HCT116 (cell line): ENCODE data around the gene HERPUD1. TPM values are rescaled to one million over a fixed set of nuclear protein-coding genes. Genes with fewer than 3 reads are reported as not detected.

Experiments
- ATAC-seq: fragments of 200-7000 bp; cut with Tn5 transposase; 2 replicates; pipeline ENCODE4 v1.9.1; 2020; ENCODE audit warnings: mild to moderate bottlenecking, moderate library complexity
- BruUV-seq: library from RNA; stranded (reverse); fragments of 400-500 nt; replicated peaks from 2 replicates; lab custom pipeline; 2021; lab: Mats Ljungman, UMichigan
- CTCF ChIA-PET: fragments of 300-600 bp; sonication (Branson Sonifier 250); formaldehyde crosslinking; loops from one replicate; lab custom pipeline; 2021; ENCODE audit warnings: antibody characterized with exemption; lab: Charles Lee
- POLR2A ChIA-PET: fragments of 300-600, 350-600 bp; sonication (Branson Sonifier 250); formaldehyde crosslinking; loops from one replicate; lab custom pipeline; 2021; ENCODE audit warnings: antibody characterized with exemption; lab: Charles Lee
- RAD21 ChIA-PET, 2 experiments: fragments of 300-600 bp; sonication (Branson Sonifier 250); formaldehyde crosslinking; loops; one replicate each; lab custom pipeline; 2023; ENCODE audit warnings: low total read pairs in 2 of 2; ENCODE audit not compliant: uncharacterized antibody in 2 of 2, unreplicated experiment in 2 of 2, low non-redundant PET in 1 of 2; lab: Charles Lee
- DNase-seq: peaks from one replicate; pipeline ENCODE4 v3.0.0-alpha.2; 2010; ENCODE audit warnings: low read depth, low spot score
- H2AFZ ChIP-seq: fragments of 200-600 bp; shearing (Covaris generic), sonication (generic); 2 replicates; pipeline ENCODE4 v1.6.1; 2017; ENCODE audit warnings: low read depth, mixed run types, mixed read lengths, antibody characterized with exemption, low read length; ENCODE audit not compliant: poor library complexity, severe bottlenecking
- H3K27ac ChIP-seq: 2 replicates; pipeline ENCODE4 v1.5.1; 2012; ENCODE audit warnings: low read depth, low read length
- H3K27me3 ChIP-seq: fragments of 200-600 bp; sonication (generic); 2 replicates; pipeline ENCODE4 v1.6.1; 2016; ENCODE audit warnings: mixed run types, low read length, mixed read lengths; ENCODE audit not compliant: insufficient read depth
- H3K36me3 ChIP-seq, 2 experiments: fragments of 200-500 bp in 1 of 2; fragments of 200-600 bp in 1 of 2; sonication (Bioruptor generic) in 1 of 2; sonication (generic) in 1 of 2; 2 replicates each; pipeline versions ENCODE4 v1.5.1 to v1.6.1; 2014 to 2016; ENCODE audit warnings: low read length in 2 of 2, inconsistent platforms in 1 of 2, mixed read lengths in 1 of 2, mixed run types in 1 of 2; ENCODE audit not compliant: insufficient read depth in 2 of 2, control insufficient read depth in 1 of 2
- H3K4me1 ChIP-seq, 2 experiments: fragments of 200-600 bp in 1 of 2; sonication (generic) in 1 of 2; 2 replicates each; pipeline versions ENCODE4 v1.5.1 to v1.6.1; 2012 to 2017; ENCODE audit warnings: low read length in 2 of 2, inconsistent platforms in 1 of 2, mild to moderate bottlenecking in 1 of 2, mixed read lengths in 1 of 2, mixed run types in 1 of 2, moderate library complexity in 1 of 2; ENCODE audit not compliant: insufficient read depth in 2 of 2, control insufficient read depth in 1 of 2
- H3K4me2 ChIP-seq: fragments of 200-600 bp; sonication (generic); 2 replicates; pipeline ENCODE4 v1.6.1; 2017; ENCODE audit warnings: mixed run types, low read length, mixed read lengths
- H3K4me3 ChIP-seq, 2 experiments: fragments of 200-600 bp in 1 of 2; sonication (generic) in 1 of 2; replicated peaks in 1 of 2; 2 replicates each; pipeline ENCODE4 v1.5.1; 2011 to 2016; ENCODE audit warnings: low read length in 2 of 2, control low read depth in 1 of 2, low read depth in 1 of 2, mild to moderate bottlenecking in 1 of 2, mixed read lengths in 1 of 2, mixed run types in 1 of 2
- H3K79me2 ChIP-seq: fragments of 200-600 bp; sonication (generic); 2 replicates; pipeline ENCODE4 v1.6.1; 2017; ENCODE audit warnings: mild to moderate bottlenecking, mixed run types, low read length, moderate library complexity, mixed read lengths; ENCODE audit not compliant: insufficient read depth
- H3K9ac ChIP-seq: fragments of 200-600 bp; sonication (generic); 2 replicates; pipeline ENCODE4 v1.6.1; 2016; ENCODE audit warnings: low read length, mixed read lengths
- H3K9me2 ChIP-seq: fragments of 200-600 bp; sonication (generic), shearing (Covaris generic); 2 replicates; pipeline ENCODE4 v1.6.1; 2017; ENCODE audit warnings: mixed run types, mild to moderate bottlenecking, moderate library complexity; ENCODE audit not compliant: insufficient read depth
- H3K9me3 ChIP-seq, 2 experiments: fragments of 200-500 bp in 1 of 2; fragments of 200-600 bp in 1 of 2; sonication (Bioruptor generic) in 1 of 2; sonication (generic) in 1 of 2; 2 replicates each; pipeline ENCODE4 v1.6.1; 2014 to 2017; ENCODE audit warnings: low read length in 2 of 2, mixed read lengths in 2 of 2, inconsistent platforms in 1 of 2, low read depth in 1 of 2, mild to moderate bottlenecking in 1 of 2, mixed run types in 1 of 2, moderate library complexity in 1 of 2; ENCODE audit not compliant: control insufficient read depth in 1 of 2, insufficient read depth in 1 of 2
- H4K20me1 ChIP-seq: fragments of 200-600 bp; sonication (generic), shearing (Covaris generic); 2 replicates; pipeline ENCODE4 v1.6.1; 2017; ENCODE audit warnings: mixed run types, mild to moderate bottlenecking, moderate library complexity; ENCODE audit not compliant: insufficient read depth
- CBX3 ChIP-seq: IDR thresholded peaks from 2 replicates; pipeline ENCODE4 v1.6.1; 2012; ENCODE audit warnings: low read depth
- EZH2 ChIP-seq: fragments of 200-600 bp; sonication (generic); IDR thresholded peaks from 2 replicates; pipeline ENCODE4 v1.6.1; 2017; ENCODE audit warnings: antibody characterized with exemption, mixed run types
- FOSL1 ChIP-seq: IDR thresholded peaks from 2 replicates; pipeline ENCODE4 v1.6.1; 2012; ENCODE audit warnings: low read depth
- POLR2A ChIP-seq: IDR thresholded peaks from 2 replicates; pipeline ENCODE4 v1.7.0; 2011; ENCODE audit warnings: borderline replicate concordance; ENCODE audit not compliant: insufficient read depth, insufficient read length; ENCODE audit errors: extremely low read depth
- RAD21 ChIP-seq: IDR thresholded peaks from 2 replicates; pipeline ENCODE4 v1.6.1; 2012; ENCODE audit warnings: low read depth, mild to moderate bottlenecking
- SRF ChIP-seq: IDR thresholded peaks from 2 replicates; pipeline ENCODE4 v1.6.1; 2012; ENCODE audit warnings: low read depth
- YY1 ChIP-seq: IDR thresholded peaks from 2 replicates; pipeline ENCODE4 v1.6.1; 2011; ENCODE audit warnings: low read length, low read depth, moderate library complexity, mild to moderate bottlenecking; ENCODE audit not compliant: insufficient replicate concordance; ENCODE audit errors: extremely low read depth
- intact Hi-C: fragments of 100-400 bp; cut with micrococcal nuclease; formaldehyde crosslinking; loops from 2 replicates; pipeline ENCODE4 v1.10.0; 2022
- total RNA-seq: library from RNA; stranded (reverse); gene quantifications from one replicate; pipeline ENCODE4 v1.2.1, GENCODE V29; 2021; ENCODE audit not compliant: unreplicated experiment
- TF ChIP-seq, protein P1 (sequence below), 3 experiments: fragments of 200-600 bp in 1 of 3; sonication (generic) in 1 of 3; IDR thresholded peaks in 2 of 3; conservative IDR thresholded peaks in 1 of 3; 2 replicates each; pipeline ENCODE4 v1.5.1; 2012 to 2017; ENCODE audit warnings: low read depth in 2 of 3, low read length in 2 of 3, antibody characterized with exemption in 1 of 3, borderline replicate concordance in 1 of 3, control low read depth in 1 of 3, mild to moderate bottlenecking in 1 of 3, mixed read lengths in 1 of 3, mixed run types in 1 of 3, moderate library complexity in 1 of 3; ENCODE audit not compliant: insufficient read depth in 1 of 3
- TF ChIP-seq, protein P2 (sequence below): IDR thresholded peaks from 2 replicates; pipeline ENCODE4 v1.6.1; 2012; ENCODE audit warnings: low read depth

Gene HERPUD1
- total RNA-seq, 1 experiment from 2014 or later: 113 TPM

DNA sequence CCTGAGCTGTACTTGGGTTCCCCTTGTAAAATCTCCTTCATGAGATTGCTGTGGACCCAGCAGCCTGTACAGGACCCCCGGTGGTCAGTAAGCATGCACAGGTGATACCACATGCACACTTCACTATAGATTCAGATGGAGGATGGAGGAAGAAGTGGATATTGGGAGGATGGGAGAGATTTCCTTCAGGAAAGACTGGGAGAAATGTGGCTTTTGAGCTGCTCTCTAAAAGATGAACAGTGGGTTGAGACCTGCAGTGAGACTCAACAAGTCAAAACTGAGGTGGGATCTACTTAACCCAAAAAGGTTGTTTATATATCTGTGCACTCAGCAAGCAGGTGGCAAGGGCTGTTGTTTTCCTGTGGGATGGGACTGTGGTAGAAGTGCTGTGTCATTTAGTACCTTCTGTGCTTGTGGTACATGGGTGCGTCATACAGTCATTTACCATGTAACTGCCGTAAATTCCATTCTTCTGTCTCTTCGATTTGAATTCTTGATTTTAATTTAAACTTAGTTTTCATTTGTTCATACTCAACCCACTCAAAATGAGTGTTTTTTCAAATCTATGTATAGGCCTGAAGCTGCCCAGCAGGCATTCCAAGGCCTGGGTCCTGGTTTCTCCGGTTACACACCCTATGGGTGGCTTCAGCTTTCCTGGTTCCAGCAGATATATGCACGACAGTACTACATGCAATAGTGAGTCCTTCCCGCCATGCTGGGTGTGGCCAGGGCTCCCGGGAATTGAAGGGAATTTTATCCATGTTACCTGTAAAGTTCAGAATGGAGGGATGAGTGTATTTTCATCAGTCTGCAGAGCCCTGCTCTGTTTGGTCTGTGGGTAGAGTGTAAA is 6.9 kb downstream of the HERPUD1 start:
- peaks cover 0 to under 1% of the 10 kb centered on the region in 2 experiments; a peak in 1 of 4 replicates for H3K4me1 ChIP-seq
- TF ChIP-seq RAD21: no peak
- TF ChIP-seq, protein P1, sequence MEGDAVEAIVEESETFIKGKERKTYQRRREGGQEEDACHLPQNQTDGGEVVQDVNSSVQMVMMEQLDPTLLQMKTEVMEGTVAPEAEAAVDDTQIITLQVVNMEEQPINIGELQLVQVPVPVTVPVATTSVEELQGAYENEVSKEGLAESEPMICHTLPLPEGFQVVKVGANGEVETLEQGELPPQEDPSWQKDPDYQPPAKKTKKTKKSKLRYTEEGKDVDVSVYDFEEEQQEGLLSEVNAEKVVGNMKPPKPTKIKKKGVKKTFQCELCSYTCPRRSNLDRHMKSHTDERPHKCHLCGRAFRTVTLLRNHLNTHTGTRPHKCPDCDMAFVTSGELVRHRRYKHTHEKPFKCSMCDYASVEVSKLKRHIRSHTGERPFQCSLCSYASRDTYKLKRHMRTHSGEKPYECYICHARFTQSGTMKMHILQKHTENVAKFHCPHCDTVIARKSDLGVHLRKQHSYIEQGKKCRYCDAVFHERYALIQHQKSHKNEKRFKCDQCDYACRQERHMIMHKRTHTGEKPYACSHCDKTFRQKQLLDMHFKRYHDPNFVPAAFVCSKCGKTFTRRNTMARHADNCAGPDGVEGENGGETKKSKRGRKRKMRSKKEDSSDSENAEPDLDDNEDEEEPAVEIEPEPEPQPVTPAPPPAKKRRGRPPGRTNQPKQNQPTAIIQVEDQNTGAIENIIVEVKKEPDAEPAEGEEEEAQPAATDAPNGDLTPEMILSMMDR (IDR thresholded peaks at IDR 0.05 in 2 of 3, conservative IDR thresholded peaks at IDR 0.05 in 1 of 3; ENCODE audit: borderline replicate concordance in 1 of 3, insufficient read depth in 1 of 3, low read depth in 2 of 3, low read length in 2 of 3): no peak
- no peak for TF ChIP-seq SRF
- TF ChIP-seq YY1: no peak
- no peak for TF ChIP-seq EZH2
- TF ChIP-seq CBX3: no peak
- no peak for TF ChIP-seq FOSL1
- TF ChIP-seq, protein P2, sequence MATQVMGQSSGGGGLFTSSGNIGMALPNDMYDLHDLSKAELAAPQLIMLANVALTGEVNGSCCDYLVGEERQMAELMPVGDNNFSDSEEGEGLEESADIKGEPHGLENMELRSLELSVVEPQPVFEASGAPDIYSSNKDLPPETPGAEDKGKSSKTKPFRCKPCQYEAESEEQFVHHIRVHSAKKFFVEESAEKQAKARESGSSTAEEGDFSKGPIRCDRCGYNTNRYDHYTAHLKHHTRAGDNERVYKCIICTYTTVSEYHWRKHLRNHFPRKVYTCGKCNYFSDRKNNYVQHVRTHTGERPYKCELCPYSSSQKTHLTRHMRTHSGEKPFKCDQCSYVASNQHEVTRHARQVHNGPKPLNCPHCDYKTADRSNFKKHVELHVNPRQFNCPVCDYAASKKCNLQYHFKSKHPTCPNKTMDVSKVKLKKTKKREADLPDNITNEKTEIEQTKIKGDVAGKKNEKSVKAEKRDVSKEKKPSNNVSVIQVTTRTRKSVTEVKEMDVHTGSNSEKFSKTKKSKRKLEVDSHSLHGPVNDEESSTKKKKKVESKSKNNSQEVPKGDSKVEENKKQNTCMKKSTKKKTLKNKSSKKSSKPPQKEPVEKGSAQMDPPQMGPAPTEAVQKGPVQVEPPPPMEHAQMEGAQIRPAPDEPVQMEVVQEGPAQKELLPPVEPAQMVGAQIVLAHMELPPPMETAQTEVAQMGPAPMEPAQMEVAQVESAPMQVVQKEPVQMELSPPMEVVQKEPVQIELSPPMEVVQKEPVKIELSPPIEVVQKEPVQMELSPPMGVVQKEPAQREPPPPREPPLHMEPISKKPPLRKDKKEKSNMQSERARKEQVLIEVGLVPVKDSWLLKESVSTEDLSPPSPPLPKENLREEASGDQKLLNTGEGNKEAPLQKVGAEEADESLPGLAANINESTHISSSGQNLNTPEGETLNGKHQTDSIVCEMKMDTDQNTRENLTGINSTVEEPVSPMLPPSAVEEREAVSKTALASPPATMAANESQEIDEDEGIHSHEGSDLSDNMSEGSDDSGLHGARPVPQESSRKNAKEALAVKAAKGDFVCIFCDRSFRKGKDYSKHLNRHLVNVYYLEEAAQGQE: no peak
- no peak for TF ChIP-seq POLR2A
- TF ChIP-seq, all 23 proteins: peak for 0
- BruUV-seq: no TSS peak
- ChIA-PET POLR2A (no interaction called here), CTCF (no interaction called here), RAD21 (no interaction called here)
- intact Hi-C loops: loop anchor here (10.0 kb wide), 1 partner anchor 364 kb away; no protein-coding TSS in a partner anchor
- Histone ChIP-seq H3K9me2 (no peaks in the 10 kb centered on the region), H3K27me3 (no peaks in the 10 kb centered on the region), H3K4me2 (no peak overlapping the region), H3K9ac (no peak overlapping the region), H4K20me1 (peaks cover 3% of the 10 kb centered on the region; the same call in 1 of the 2 replicates), H3K36me3 (peaks cover 72 to 83% of the 10 kb centered on the region in 2 experiments), H3K9me3 (no peaks in the 10 kb centered on the region), H3K4me3 (no peak overlapping the region), H3K27ac (no peak overlapping the region), H3K79me2 (peaks cover 35% of the 10 kb centered on the region), H2AFZ (no peak overlapping the region)
- ATAC-seq: no peak
- DNase-seq: no peak
